ENCODE results near the gene ZNF664.

- TF ChIP-seq EZH2 (IDR thresholded peaks at IDR 0.05; ENCODE audit: borderline replicate concordance, insufficient read depth, low read length, poor library complexity, severe bottlenecking) (no peak), EP300 (conservative IDR thresholded peaks at IDR 0.05; ENCODE audit: poor library complexity, severe bottlenecking) (no peak), TAF1 (IDR thresholded peaks at IDR 0.05; ENCODE audit: low read depth) (no peak), MXI1 (conservative IDR thresholded peaks at IDR 0.05; ENCODE audit: poor library complexity, severe bottlenecking) (no peak), CTCF (IDR thresholded peaks at IDR 0.05; ENCODE audit: poor library complexity, severe bottlenecking) (no peak), RAD21 (conservative IDR thresholded peaks at IDR 0.05) (no peak), SMC3 (conservative IDR thresholded peaks at IDR 0.05; ENCODE audit: poor library complexity) (no peak)
Observed at GRCh38 chr12:123960029-123960735, 12.8 kb upstream of the ZNF664 start.
